ENCODE data around the gene ZNF469. TPM values are rescaled to one million over a fixed set of nuclear protein-coding genes. Genes with fewer than 3 reads are reported as not detected.

Gene ZNF469
- total RNA-seq, 2 experiments from 2014 or later, result 1.1 to 1.2 TPM

DNA sequence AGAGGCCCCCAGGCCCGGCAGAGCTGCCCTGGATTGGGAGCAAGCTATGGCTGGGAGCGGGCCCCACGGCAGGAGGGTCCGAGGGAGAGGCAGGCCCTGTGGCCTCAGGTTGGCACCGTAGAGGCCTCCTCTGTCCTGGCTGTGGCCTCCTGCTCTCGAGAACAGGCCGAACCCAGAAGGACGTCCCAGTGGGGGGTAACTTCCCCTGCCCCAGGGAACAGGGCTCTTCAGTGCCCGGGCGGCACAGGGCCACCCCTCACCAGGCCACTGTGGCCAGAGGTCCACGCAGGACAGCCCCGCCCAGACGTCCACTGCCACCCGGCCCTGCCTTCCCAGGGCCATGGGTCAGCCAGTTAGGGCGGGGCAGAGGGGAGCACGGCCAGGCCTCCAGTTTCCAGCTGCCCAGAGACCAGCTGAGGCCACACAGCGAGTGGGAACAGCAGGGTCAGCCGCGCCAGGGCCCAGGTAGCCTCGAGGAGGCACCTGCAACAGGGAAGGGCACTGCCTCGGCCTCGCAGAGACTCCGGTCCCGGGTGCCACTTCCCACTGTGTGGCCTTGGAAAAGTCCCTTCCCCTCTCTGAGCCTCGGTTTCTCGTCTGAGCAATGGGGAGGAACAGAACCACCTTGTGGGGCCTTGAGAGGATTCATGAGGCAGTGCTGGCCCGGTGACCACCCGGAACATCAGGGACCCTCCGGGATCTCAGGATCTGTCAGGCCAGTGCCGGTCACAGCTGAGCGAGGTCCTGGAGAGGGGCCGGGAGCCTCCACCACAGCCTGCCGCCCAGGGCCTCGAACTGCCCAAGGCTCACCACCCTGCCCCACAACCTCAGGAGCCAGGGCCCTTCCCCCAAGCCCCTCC is 32.0 kb downstream of the ZNF469 start:
- no peaks in the 10 kb centered on the region for H3K27me3 Mint-ChIP-seq
- no peak overlapping the region for H3K4me3 Mint-ChIP-seq
- H3K27ac Mint-ChIP-seq, result no peak overlapping the region
- DNase-seq (no peak), ATAC-seq (ENCODE audit: low read depth) (no peak)
- POLR2A ChIA-PET, result no interaction called here
- H3K4me1 Mint-ChIP-seq, result no peaks in the 10 kb centered on the region
- no peaks in the 10 kb centered on the region for H3K36me3 Mint-ChIP-seq
- H3K9me3 Mint-ChIP-seq, result no peaks in the 10 kb centered on the region

DNA sequence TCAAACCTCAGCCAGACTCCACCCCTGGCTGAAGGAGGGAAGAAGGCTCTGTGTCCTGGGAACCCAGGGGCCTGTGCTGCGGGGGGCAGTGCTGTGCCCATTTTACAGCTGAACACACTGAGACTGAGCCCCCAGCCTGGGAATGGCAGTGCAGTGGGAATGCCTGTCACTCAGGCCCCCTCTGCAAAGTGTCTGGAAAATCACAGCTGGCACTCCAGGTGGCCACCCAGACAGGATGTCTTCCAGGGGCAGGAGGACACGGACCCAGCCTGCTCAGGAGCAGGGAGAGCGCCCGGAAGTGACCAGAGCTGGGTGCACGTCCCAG is 32.6 kb downstream of the ZNF469 start:
- no peaks in the 10 kb centered on the region for H3K36me3 Mint-ChIP-seq
- H3K9me3 Mint-ChIP-seq, result no peaks in the 10 kb centered on the region
- no peak for DNase-seq
- POLR2A ChIA-PET, result no interaction called here
- no peaks in the 10 kb centered on the region for H3K4me1 Mint-ChIP-seq
- H3K4me3 Mint-ChIP-seq, result no peak overlapping the region
- H3K27me3 Mint-ChIP-seq, result no peaks in the 10 kb centered on the region
- ATAC-seq (ENCODE audit: low read depth), result no peak
- H3K27ac Mint-ChIP-seq, result no peak overlapping the region

DNA sequence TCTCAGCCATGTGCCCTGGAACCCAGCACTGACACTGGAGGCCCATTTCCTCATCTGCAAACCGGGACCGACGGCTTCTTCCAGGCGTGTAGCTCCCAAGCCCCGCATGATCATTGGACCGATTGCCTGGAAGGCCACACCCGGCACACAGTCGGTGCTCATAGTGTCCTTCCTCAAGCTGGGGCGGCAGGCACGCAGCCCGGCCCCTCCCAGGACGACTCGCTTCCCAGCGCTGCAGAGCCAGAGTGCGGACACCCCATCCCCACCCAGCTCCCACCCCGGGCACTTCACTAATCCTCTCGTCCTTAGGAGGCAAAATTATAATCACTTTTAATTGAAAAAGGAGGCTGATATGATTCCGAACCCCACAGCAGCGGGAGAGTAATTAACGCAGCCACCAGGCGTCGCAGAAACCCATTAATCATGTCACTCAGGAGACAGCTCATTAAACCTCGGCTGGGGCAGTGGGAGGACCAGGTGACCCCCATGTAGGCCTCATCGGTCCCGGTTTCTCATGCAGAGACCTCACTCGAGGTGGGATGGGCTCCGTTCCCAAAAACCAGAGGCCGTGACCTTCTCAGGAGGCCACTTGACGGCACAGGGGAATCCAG is 33.1 kb downstream of the ZNF469 start:
- POLR2A ChIA-PET, result no interaction called here
- H3K9me3 Mint-ChIP-seq, result no peaks in the 10 kb centered on the region
- DNase-seq, result no peak
- no peaks in the 10 kb centered on the region for H3K4me1 Mint-ChIP-seq
- no peaks in the 10 kb centered on the region for H3K36me3 Mint-ChIP-seq
- no peak for ATAC-seq (ENCODE audit: low read depth)
- H3K27ac Mint-ChIP-seq, result no peak overlapping the region
- no peak overlapping the region for H3K4me3 Mint-ChIP-seq
- H3K27me3 Mint-ChIP-seq, result no peaks in the 10 kb centered on the region

DNA sequence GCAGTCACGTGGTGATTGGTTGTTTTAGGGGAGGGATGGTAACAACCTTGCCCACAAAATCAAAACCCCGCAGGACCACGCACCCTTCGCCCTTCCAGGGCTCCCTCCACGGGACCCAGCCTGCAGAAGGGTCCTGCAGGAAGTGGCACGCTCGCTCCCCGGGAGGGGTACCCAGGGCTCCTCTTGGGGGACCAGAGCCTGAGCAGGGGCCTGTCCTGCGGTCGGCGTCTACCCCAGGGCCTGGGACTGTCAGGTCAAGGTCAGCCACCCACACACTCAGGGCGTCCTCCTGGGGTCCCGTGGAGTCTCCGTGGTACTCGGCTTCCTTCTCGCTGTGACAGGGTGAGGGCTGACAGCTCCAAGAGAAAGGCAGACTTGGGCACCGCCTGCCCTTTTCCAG is 33.9 kb downstream of the ZNF469 start:
- DNase-seq (no peak), ATAC-seq (ENCODE audit: low read depth) (no peak)
- no peak overlapping the region for H3K27ac Mint-ChIP-seq
- no peaks in the 10 kb centered on the region for H3K9me3 Mint-ChIP-seq
- POLR2A ChIA-PET, result no interaction called here
- H3K4me1 Mint-ChIP-seq, result no peaks in the 10 kb centered on the region
- H3K4me3 Mint-ChIP-seq, result no peak overlapping the region
- H3K36me3 Mint-ChIP-seq, result no peaks in the 10 kb centered on the region
- no peaks in the 10 kb centered on the region for H3K27me3 Mint-ChIP-seq

DNA sequence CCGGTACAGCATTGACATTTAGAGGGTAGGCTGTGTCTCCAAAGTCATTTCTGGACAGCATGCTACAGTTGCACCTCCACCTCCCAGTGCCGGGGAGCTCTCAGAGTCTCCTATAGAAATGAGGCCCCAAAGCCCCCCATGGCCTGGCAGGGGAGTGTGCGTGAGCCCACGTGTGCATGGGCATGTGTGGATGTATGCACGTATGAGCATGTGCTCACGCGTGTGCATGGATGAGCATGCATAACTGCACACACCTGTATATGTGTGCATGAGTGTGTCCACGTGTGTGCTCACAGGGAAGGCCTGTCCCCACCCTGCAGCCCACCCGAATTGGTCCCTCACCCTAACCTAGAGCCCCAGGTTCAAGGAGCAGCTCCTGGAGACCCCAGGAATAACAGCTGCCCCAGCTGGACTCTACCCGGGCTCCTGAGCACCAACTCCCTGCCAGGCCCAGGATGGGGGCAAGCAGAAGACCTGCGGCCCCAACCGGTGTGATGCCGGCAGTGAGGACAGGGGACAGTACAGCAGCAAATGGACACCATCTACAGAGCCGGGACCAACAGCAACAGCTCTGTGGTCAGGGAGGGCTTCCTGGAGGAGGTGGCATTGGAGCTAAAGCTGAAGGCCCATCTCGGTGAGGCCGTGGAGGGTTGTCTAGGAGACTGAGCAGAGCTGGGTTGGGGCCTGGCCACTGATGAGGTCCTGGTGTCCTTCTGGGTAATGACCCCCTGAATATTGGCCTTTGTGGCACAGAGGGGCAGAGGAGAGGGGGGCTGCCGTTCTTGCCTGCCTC is 35.1 kb downstream of the ZNF469 start:
- H3K9me3 Mint-ChIP-seq, result no peaks in the 10 kb centered on the region
- POLR2A ChIA-PET, result no interaction called here
- no peaks in the 10 kb centered on the region for H3K36me3 Mint-ChIP-seq
- H3K4me1 Mint-ChIP-seq, result no peaks in the 10 kb centered on the region
- no peak overlapping the region for H3K4me3 Mint-ChIP-seq
- DNase-seq, result no peak
- no peak overlapping the region for H3K27ac Mint-ChIP-seq
- H3K27me3 Mint-ChIP-seq, result no peaks in the 10 kb centered on the region
- ATAC-seq (ENCODE audit: low read depth), result no peak

DNA sequence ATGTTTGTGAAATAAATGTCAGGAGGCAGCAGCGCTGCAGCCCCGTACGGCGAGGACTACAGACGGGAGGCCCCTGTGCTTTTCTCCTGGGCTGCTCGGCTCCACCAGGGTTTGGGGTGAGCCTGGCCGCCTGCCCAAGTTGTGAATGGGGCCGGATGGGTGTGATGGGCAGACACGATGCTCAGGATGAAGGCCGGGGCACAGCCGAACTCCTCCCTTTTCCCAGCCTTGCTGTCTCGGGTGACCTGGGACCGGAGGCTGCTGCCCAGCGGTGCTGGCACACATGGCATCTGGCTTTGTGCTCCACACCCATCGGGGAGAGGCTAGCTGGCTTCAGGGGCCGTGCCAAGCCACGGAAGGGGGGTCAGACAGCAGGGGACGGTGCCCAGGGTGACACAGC is 36.1 kb downstream of the ZNF469 start:
- no peak for DNase-seq
- ATAC-seq (ENCODE audit: low read depth), result no peak
- Mint-ChIP-seq H3K9me3 (no peaks in the 10 kb centered on the region), H3K36me3 (no peaks in the 10 kb centered on the region), H3K27ac (no peak overlapping the region), H3K27me3 (no peaks in the 10 kb centered on the region), H3K4me3 (no peak overlapping the region), H3K4me1 (no peaks in the 10 kb centered on the region)
- POLR2A ChIA-PET, result no interaction called here

DNA sequence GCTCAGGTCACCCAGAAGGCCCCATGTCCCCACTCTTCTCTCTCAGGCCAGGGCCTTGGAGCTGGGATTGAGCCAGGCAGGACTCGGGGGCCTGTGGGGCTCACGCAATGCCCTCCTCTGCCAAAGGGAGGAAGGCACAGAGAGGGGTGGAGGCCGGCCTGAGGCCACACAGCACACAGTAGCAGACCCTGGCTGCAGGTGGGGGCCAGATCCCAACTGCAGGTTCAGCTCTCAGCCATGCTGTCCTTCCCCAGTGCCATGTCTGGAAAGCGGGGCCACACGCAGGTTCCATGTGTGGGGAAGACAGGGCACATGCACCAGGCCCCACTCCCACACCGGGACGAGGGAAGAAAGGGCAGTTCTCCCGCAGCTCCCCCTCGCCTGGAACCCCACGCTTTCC is 37.0 kb downstream of the ZNF469 start:
- Mint-ChIP-seq H3K27me3 (peaks cover 7% of the 10 kb centered on the region), H3K36me3 (no peaks in the 10 kb centered on the region), H3K27ac (no peak overlapping the region), H3K9me3 (no peaks in the 10 kb centered on the region), H3K4me1 (no peaks in the 10 kb centered on the region), H3K4me3 (no peak overlapping the region)
- ATAC-seq (ENCODE audit: low read depth) (no peak), DNase-seq (no peak)
- POLR2A ChIA-PET, result no interaction called here

DNA sequence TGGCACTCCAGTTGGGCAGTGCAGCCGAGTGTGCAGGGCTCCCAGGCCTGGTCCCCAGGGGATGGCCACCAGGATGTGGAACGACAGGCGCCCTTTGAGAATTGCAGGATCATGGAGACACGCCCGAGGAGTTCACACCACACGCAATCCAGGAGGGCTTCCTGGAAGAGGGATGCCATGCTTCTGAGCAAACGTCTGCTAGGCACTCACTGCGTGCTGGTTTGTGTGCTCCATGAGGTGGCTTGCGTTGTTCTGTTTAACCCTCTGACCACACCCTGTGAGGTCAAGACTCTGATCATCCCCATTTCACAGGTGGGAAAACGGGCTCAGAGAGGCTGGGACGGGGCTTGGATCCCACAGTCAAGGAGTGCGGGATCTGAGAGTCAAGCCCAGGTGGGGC is 37.7 kb downstream of the ZNF469 start:
- Mint-ChIP-seq H3K27ac (no peak overlapping the region), H3K4me1 (peaks cover 2% of the 10 kb centered on the region), H3K36me3 (no peaks in the 10 kb centered on the region), H3K27me3 (peaks cover 12% of the 10 kb centered on the region), H3K4me3 (no peak overlapping the region), H3K9me3 (no peaks in the 10 kb centered on the region)
- POLR2A ChIA-PET, result no interaction called here
- DNase-seq, result no peak
- no peak for ATAC-seq (ENCODE audit: low read depth)

DNA sequence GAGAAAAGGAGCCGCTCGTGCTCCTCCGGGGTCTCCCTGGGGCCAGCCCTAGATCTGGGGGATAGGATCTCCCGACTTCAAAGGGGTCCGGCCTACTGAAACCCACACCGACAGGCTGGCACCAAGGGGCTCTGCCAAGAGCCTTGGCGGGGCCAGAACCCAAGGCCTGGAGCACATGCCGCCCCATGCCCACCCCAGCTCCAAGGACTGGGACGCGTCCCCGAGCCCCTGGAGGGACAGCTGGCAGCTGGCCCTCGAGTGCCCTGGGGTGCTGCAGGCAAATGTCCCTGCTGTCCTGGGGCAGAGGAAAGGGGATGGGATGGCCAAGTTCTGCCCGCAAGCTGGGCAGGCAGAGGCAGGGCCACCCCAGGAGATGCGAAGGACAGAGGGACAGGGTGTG is 38.5 kb downstream of the ZNF469 start:
- no peaks in the 10 kb centered on the region for H3K9me3 Mint-ChIP-seq
- POLR2A ChIA-PET, result no interaction called here
- peaks cover 12% of the 10 kb centered on the region for H3K27me3 Mint-ChIP-seq
- no peak overlapping the region for H3K27ac Mint-ChIP-seq
- peaks cover 2% of the 10 kb centered on the region for H3K4me1 Mint-ChIP-seq
- ATAC-seq (ENCODE audit: low read depth) (no peak), DNase-seq (no peak)
- H3K36me3 Mint-ChIP-seq, result no peaks in the 10 kb centered on the region
- H3K4me3 Mint-ChIP-seq, result no peak overlapping the region

DNA sequence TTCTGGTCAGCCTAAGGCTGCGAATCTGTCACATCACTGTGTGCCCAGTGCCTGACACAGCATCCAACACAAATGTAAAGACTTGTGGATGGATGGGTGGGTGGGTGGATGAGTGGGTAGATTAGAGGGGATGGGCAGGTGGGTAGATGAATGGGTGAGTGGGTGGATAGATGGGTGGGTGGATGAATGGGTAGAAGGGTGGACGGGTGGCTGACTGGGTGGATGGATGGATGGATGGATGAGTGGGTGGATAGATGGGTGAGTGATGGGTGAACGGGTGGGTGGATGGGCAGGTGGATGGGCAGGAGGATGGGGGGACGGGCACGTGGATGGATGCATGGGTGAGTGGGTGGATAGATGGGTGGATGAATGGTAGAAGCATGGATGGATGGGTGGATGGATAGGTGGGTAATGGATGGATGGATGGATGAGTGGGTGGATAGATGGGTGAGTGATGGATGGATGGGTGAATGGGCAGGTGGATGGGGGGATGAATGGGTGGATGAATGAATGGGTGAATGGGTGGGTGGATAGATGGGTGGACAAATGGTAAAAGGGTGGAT is 39.2 kb downstream of the ZNF469 start:
- Mint-ChIP-seq H3K4me1 (peaks cover 2% of the 10 kb centered on the region), H3K9me3 (no peaks in the 10 kb centered on the region), H3K27ac (no peak overlapping the region), H3K36me3 (no peaks in the 10 kb centered on the region), H3K4me3 (no peak overlapping the region), H3K27me3 (peaks cover 12% of the 10 kb centered on the region)
- DNase-seq, result no peak
- POLR2A ChIA-PET, result interaction anchor here (0.5 kb wide), 1 partner anchor 655 kb away, joined by 3 read pairs; no protein-coding TSS in a partner anchor
- no peak for ATAC-seq (ENCODE audit: low read depth)

DNA sequence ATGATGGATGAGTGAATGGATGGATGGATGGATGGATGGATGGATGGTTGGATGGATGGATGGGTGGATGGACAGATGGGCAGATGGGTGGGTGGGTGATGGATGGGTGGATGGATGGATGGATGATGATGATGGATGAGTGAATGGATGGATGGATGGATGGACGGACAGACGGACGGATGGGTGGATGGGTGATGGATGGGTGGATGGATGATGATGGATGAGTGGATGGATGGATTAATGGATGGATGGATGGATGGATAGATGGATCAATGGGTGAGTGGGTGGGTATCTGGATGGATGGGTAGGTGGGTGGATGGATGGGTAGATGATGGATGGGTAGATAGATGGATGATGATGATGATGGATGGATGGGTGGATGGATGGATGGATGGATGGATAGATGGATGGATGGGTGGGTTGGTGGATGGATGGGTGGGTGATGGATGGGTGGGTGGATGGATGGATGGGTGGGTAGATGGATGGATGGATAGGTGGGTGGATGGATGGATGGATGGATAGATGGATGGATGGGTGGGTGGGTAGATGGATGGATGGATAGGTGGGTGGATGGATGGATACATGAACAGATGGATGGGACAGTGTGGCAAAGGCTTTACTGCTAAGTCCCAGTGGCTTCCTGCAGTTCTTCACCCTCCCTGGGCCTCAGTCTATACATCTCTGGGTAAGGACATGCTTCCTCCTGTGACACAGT is 40.1 kb downstream of the ZNF469 start:
- no peaks in the 10 kb centered on the region for H3K36me3 Mint-ChIP-seq
- H3K27ac Mint-ChIP-seq, result no peak overlapping the region
- DNase-seq (no peak), ATAC-seq (ENCODE audit: low read depth) (no peak)
- peaks cover 2% of the 10 kb centered on the region for H3K4me1 Mint-ChIP-seq
- POLR2A ChIA-PET, result no interaction called here
- no peaks in the 10 kb centered on the region for H3K9me3 Mint-ChIP-seq
- H3K4me3 Mint-ChIP-seq, result no peak overlapping the region
- H3K27me3 Mint-ChIP-seq, result peaks cover 12% of the 10 kb centered on the region

DNA sequence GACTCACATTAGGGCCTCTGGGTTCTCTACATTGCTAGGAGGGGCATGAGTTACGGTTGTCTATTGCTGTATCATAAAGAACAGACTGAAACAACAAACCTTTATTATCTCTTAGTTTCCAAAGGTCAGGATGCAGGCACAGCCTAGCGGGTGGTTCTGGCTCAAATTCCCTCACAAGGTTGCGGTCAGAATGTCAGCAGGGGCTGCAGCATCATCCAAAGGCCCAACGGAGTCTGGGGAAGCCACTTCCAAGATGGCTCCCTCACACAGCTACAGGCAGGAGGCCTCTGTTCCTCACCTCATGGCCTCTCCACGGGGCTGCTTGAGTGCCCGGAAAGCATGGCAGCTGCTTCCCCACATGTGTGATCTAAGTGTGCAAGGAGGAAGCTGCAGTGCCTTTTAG is 40.7 kb downstream of the ZNF469 start:
- no peak for ATAC-seq (ENCODE audit: low read depth)
- Mint-ChIP-seq H3K9me3 (no peaks in the 10 kb centered on the region), H3K4me1 (peaks cover 2% of the 10 kb centered on the region), H3K4me3 (no peak overlapping the region), H3K27me3 (peaks cover 12% of the 10 kb centered on the region), H3K27ac (no peak overlapping the region), H3K36me3 (no peaks in the 10 kb centered on the region)
- POLR2A ChIA-PET, result no interaction called here
- no peak for DNase-seq

DNA sequence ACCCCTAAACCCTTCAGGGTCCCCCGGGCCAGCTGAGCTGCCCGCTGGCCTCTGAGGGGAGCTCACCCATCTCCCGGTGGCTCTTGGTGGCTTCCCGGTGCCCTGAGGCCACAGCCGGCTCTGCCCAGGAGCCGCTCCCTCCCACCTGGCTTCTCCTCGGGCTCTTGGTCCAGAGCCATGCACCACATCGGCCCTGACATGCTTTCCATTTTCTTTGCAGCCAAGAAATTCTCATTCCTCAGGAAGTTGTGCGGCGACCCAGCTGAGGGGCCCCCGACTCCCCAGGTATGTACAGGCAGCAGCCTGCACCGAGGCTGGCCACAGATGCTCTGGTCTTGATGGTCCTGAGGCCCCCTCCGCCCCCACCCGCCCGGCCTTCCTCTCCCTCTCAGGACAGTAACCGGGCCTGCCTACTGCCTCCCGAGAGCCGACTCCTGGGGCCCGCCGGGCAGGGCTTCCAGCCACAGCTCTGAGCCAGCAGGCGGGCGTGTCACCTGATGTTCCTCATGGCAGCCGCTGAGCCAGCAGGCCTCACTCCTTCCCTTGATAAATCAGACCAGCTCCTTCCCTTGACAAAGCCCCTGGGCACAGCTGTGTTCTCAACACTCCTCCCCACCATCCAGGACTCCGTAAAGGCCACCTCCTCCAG is 42.0 kb downstream of the ZNF469 start:
- Mint-ChIP-seq H3K27ac (no peak overlapping the region), H3K4me1 (peaks cover 3% of the 10 kb centered on the region), H3K9me3 (no peaks in the 10 kb centered on the region), H3K36me3 (no peaks in the 10 kb centered on the region), H3K4me3 (no peak overlapping the region), H3K27me3 (peaks cover 12% of the 10 kb centered on the region)
- POLR2A ChIA-PET, result no interaction called here
- DNase-seq (no peak), ATAC-seq (ENCODE audit: low read depth) (no peak)

Data from activated naive CD8-positive, alpha-beta T cell treated with anti-CD3 and anti-CD28 coated beads, Interleukin-2, amount 10 ng/mL, durations not matched to agents 7 days and 5 days (primary cell).